WTC11 (cell line): ENCODE results near the gene DARS1. TPM values are rescaled to one million over a fixed set of nuclear protein-coding genes. Genes with fewer than 3 reads are reported as not detected.
A peak's percentile ranks its signal among the peaks of the same experiment; 100 is the strongest.

Experiments used
- ATAC-seq: fragments of 200-7000 bp; cut with Tn5 transposase; 2 replicates; pipeline ENCODE4 v1.10.0; 2021; ENCODE audit warnings: mild to moderate bottlenecking, moderate library complexity
- CTCF ChIA-PET: fragments of 300-600 bp; sonication (Branson Sonifier 250); formaldehyde crosslinking; loops from one replicate; lab custom pipeline; 2021; ENCODE audit warnings: antibody characterized with exemption; lab: Charles Lee
- POLR2A ChIA-PET: fragments of 350-600 bp; sonication (Branson Sonifier 250); formaldehyde crosslinking; loops from one replicate; lab custom pipeline; 2021; ENCODE audit warnings: antibody characterized with exemption; lab: Charles Lee
- DNase-seq: peaks from one replicate; pipeline ENCODE4 v3.0.0; 2021; ENCODE audit warnings: low spot score
- H3K27ac Mint-ChIP-seq: 2 replicates; pipeline ENCODE4 v1.8.0; 2021; ENCODE audit warnings: mixed read lengths
- H3K27me3 Mint-ChIP-seq: 2 replicates; pipeline ENCODE4 v1.8.0; 2021; ENCODE audit warnings: low read depth, mild to moderate bottlenecking, moderate library complexity, mixed read lengths
- H3K36me3 Mint-ChIP-seq: 2 replicates; pipeline ENCODE4 v1.8.0; 2021; ENCODE audit warnings: mixed read lengths
- H3K4me1 Mint-ChIP-seq: 2 replicates; pipeline ENCODE4 v1.8.0; 2022; ENCODE audit warnings: mixed read lengths
- H3K4me3 Mint-ChIP-seq: 2 replicates; pipeline ENCODE4 v1.8.0; 2021; ENCODE audit warnings: mild to moderate bottlenecking, moderate library complexity, mixed read lengths
- H3K9me3 Mint-ChIP-seq: 2 replicates; pipeline ENCODE4 v1.8.0; 2021; ENCODE audit warnings: mixed read lengths
- CDX4 ChIP-seq: fragments of 250-450 bp; sonication (Bioruptor Pico); IDR thresholded peaks from 2 replicates; pipeline ENCODE4 v1.9.0; 2021; ENCODE audit warnings: moderate library complexity, mild to moderate bottlenecking, inconsistent platforms, borderline replicate concordance
- CREB1 ChIP-seq: sonication (generic); formaldehyde crosslinking; IDR thresholded peaks from 2 replicates; pipeline ENCODE4 v1.8.0; 2023; ENCODE audit warnings: mild to moderate bottlenecking, missing genetic modification reagents
- CREM ChIP-seq: sonication (generic); formaldehyde crosslinking; IDR thresholded peaks from 2 replicates; pipeline ENCODE4 v1.8.1; 2022; ENCODE audit warnings: mild to moderate bottlenecking, missing genetic modification reagents, moderate library complexity
- ELF4 ChIP-seq: sonication (generic); formaldehyde crosslinking; IDR thresholded peaks from 2 replicates; pipeline ENCODE4 v1.8.1; 2022; ENCODE audit warnings: low read depth, mild to moderate bottlenecking, moderate library complexity, missing genetic modification reagents
- FOXP4 ChIP-seq: sonication (generic); formaldehyde crosslinking; IDR thresholded peaks from 2 replicates; pipeline ENCODE4 v1.8.0; 2022; ENCODE audit warnings: mild to moderate bottlenecking, missing genetic modification reagents
- MLX ChIP-seq: sonication (generic); formaldehyde crosslinking; IDR thresholded peaks from 2 replicates; pipeline ENCODE4 v1.8.1; 2023; ENCODE audit warnings: mild to moderate bottlenecking, missing genetic modification reagents, moderate library complexity
- NFATC4 ChIP-seq: fragments of 250-450 bp; sonication (Bioruptor Pico); IDR thresholded peaks from 2 replicates; pipeline ENCODE4 v1.9.0; 2021; ENCODE audit warnings: mild to moderate bottlenecking
- NFE2L1 ChIP-seq: sonication (generic); formaldehyde crosslinking; IDR thresholded peaks from 2 replicates; pipeline ENCODE4 v1.8.1; 2023; ENCODE audit warnings: missing genetic modification reagents
- ZNF232 ChIP-seq: sonication (generic); formaldehyde crosslinking; IDR thresholded peaks from 2 replicates; pipeline ENCODE4 v1.8.0; 2022; ENCODE audit warnings: mild to moderate bottlenecking, missing genetic modification reagents
- ZNF263 ChIP-seq: sonication (generic); formaldehyde crosslinking; IDR thresholded peaks from 2 replicates; pipeline ENCODE4 v1.8.1; 2022; ENCODE audit warnings: low read depth, mild to moderate bottlenecking, moderate library complexity, missing genetic modification reagents
- ZNF281 ChIP-seq: sonication (generic); formaldehyde crosslinking; IDR thresholded peaks from 2 replicates; pipeline ENCODE4 v1.8.0; 2023; ENCODE audit warnings: mild to moderate bottlenecking, missing genetic modification reagents
- ZSCAN18 ChIP-seq: fragments of 250-450 bp; sonication (Bioruptor Pico); IDR thresholded peaks from 2 replicates; pipeline ENCODE4 v2.1.2; 2022; ENCODE audit warnings: mild to moderate bottlenecking, moderate library complexity
- total RNA-seq: library from RNA; stranded (reverse); gene quantifications from 3 replicates; pipeline ENCODE4 v1.2.3, GENCODE V29; 2021

DARS1 gene
- total RNA-seq, 1 experiment from 2014 or later: 80.9 TPM

- POLR2A ChIA-PET: interaction anchor here (1.0 to 1.2 kb wide), 4 partner anchors 12 to 379 kb away, joined by 3 to 5 read pairs (median 3); no protein-coding TSS in a partner anchor
- CTCF ChIA-PET: interaction anchor here (0.6 to 2.0 kb wide), 43 partner anchors 9 to 1365 kb away, joined by 3 to 26 read pairs (median 4); partner anchors contain the start of genes DARS1 and MCM6
- peak; percentile 100 for ATAC-seq
Measured at GRCh38 chr2:135997380-135997779, 12.0 kb upstream of the DARS1 start.

GRCh38 chr2:135996304-135996703 lies 10.9 kb upstream of the DARS1 start:
- Mint-ChIP-seq H3K27ac (no peak overlapping the region), H3K27me3 (no peaks in the 10 kb centered on the region), H3K36me3 (no peaks in the 10 kb centered on the region), H3K4me3 (no peak overlapping the region), H3K9me3 (peaks cover 3% of the 10 kb centered on the region; the same call in 1 of the 2 replicates), H3K4me1 (peaks cover 8% of the 10 kb centered on the region)
- ATAC-seq: no peak
- DNase-seq: no peak
- ChIA-PET POLR2A (no interaction called here), CTCF (interaction anchor here (0.7 to 2.0 kb wide), 4 partner anchors 11 to 332 kb away, joined by 3 to 15 read pairs (median 9); partner anchors contain the start of gene DARS1)
- no peak for TF ChIP-seq ZNF281 (CRISPR knock-in tag)
- no peak for TF ChIP-seq ELF4
- no peak for TF ChIP-seq MLX

More at GRCh38 chr2:135997380-135997779, 12.0 kb upstream of the DARS1 start:
- Mint-ChIP-seq H3K36me3 (no peaks in the 10 kb centered on the region), H3K27ac (no peak overlapping the region), H3K4me1 (peaks cover 8% of the 10 kb centered on the region), H3K27me3 (no peaks in the 10 kb centered on the region), H3K9me3 (peaks cover 3% of the 10 kb centered on the region; the same call in 1 of the 2 replicates), H3K4me3 (no peak overlapping the region)
- no peak for TF ChIP-seq NFE2L1 (CRISPR knock-in tag)
- peak; percentile 82 for DNase-seq

- Mint-ChIP-seq H3K27ac (no peak overlapping the region), H3K27me3 (no peaks in the 10 kb centered on the region), H3K4me3 (no peak overlapping the region), H3K36me3 (no peaks in the 10 kb centered on the region), H3K9me3 (peaks cover 3% of the 10 kb centered on the region; the same call in 1 of the 2 replicates), H3K4me1 (no peaks in the 10 kb centered on the region)
- POLR2A ChIA-PET: no interaction called here
- CTCF ChIA-PET: no interaction called here
- TF ChIP-seq ZSCAN18 (CRISPR knock-in tag) (no peak), ZNF232 (CRISPR knock-in tag) (no peak), NFATC4 (CRISPR knock-in tag) (no peak), FOXP4 (no peak), CREB1 (CRISPR knock-in tag) (no peak), CREM (CRISPR knock-in tag) (no peak), ZNF263 (CRISPR knock-in tag) (no peak), CDX4 (no peak)
- TF ChIP-seq, all 79 proteins: peak for 0
- DNase-seq (no peak), ATAC-seq (no peak)
Measured at GRCh38 chr2:135994281-135994680, 8.9 kb upstream of the DARS1 start.
